Upper lobe of left lung (tissue), 6 donors: ENCODE data around the gene TENT5C. TPM values are rescaled to one million over a fixed set of nuclear protein-coding genes. Genes with fewer than 3 reads are reported as not detected.

Experiments used
- ATAC-seq, 2 donors: fragments of 200-7000 bp; cut with Tn5 transposase; one replicate each; pipeline ENCODE4 v1.9.1; 2022; ENCODE audit warnings: mild to moderate bottlenecking in 2 of 2, moderate library complexity in 2 of 2; ENCODE audit not compliant: low FRiP score in 2 of 2
- DNase-seq, 2 donors: peaks; one replicate each; pipeline ENCODE4 v3.0.0-alpha.2; 2019 to 2020
- H3K27ac ChIP-seq, 4 donors: fragments of 200-600 bp; sonication (generic); one replicate each; pipeline ENCODE4 v1.5.1; 2016 to 2019
- H3K27me3 ChIP-seq, 4 donors: fragments of 200-600 bp; sonication (generic); one replicate each; pipeline ENCODE4 v1.5.1; 2017 to 2019
- H3K36me3 ChIP-seq, 4 donors: fragments of 200-600 bp; sonication (generic); one replicate each; pipeline ENCODE4 v1.5.1; 2016 to 2019
- H3K4me1 ChIP-seq, 4 donors: fragments of 200-600 bp; sonication (generic); one replicate each; pipeline ENCODE4 v1.5.1; 2018 to 2019
- H3K4me3 ChIP-seq, 4 donors: fragments of 200-600 bp; sonication (generic); one replicate each; pipeline ENCODE4 v1.5.1; 2017 to 2019; ENCODE audit warnings: mild to moderate bottlenecking in 2 of 4, moderate library complexity in 1 of 4
- H3K9me3 ChIP-seq, 4 donors: fragments of 200-600 bp; sonication (generic); one replicate each; pipeline ENCODE4 v1.5.1; 2018 to 2019
- EP300 ChIP-seq, 4 donors: sonication (generic); formaldehyde crosslinking; IDR thresholded peaks; one replicate each; pipeline ENCODE4 v1.5.1; 2017; ENCODE audit warnings: antibody characterized with exemption in 4 of 4, control low read depth in 2 of 4
- POLR2A ChIP-seq, 4 donors: fragments of 450-650 bp; IDR thresholded peaks; one replicate each; pipeline ENCODE4 v1.5.1; 2016 to 2017; ENCODE audit warnings: antibody characterized with exemption in 4 of 4, mild to moderate bottlenecking in 2 of 4
- POLR2AphosphoS5 ChIP-seq, 2 donors: sonication (generic); formaldehyde crosslinking; IDR thresholded peaks; one replicate each; pipeline ENCODE4 v1.5.1; 2017; ENCODE audit warnings: antibody characterized with exemption in 2 of 2
- WGBS, 2 donors: methylation state at CpG; one replicate each; pipeline ENCODE4 v1.1.5; 2017 to 2018; 5-methylcytosine and 5-hydroxymethylcytosine counted together
- total RNA-seq, 6 donors: library from RNA; depleted of rRNA in 4 of 6; stranded (reverse); fragments of >200 nt in 4 of 6; gene quantifications; one replicate each; pipeline versions ENCODE4 v1.1.0 to v1.2.1, GENCODE V29; 2016 to 2021
- TF ChIP-seq, protein P1 (sequence below), 6 experiments: fragments of 450-650 bp in 4 of 6; fragments of 200-600 bp in 2 of 6; sonication (generic) in 2 of 6; IDR thresholded peaks; one replicate each; pipeline ENCODE4 v1.5.1; 2016 to 2019; ENCODE audit warnings: antibody characterized with exemption in 6 of 6
- donor health status: DM: no; HTN: no; CAD: no; lungs with moderate emphysema.
- donor health status: DM: no; HTN: yes; CAD: no; lungs with severe emphysema.

Gene TENT5C
- total RNA-seq, 6 donors from 2014 or later, result 8.1 to 37.8 (median 18.4) TPM

DNA sequence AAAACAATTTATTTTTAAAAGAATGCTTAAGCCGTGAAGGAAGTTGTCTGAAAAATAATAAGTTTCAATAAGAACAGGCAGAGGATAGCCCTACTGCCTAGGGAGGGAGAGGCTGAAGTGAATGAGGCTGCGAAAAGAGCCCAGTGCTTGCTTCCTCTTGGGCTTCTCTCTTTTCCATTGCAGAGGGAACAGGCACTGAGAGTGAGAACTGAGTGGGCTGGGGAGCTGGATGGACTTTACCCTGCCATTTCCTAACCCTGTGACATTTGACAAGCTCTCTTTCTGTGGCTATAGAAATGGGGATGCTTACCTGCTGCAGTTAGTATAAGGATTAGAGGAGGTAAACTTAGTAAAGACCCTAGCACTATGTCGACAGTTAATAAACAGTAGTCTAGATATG, 30.0 kb downstream of the TENT5C start:
- H3K27me3 ChIP-seq, result no peaks in the 10 kb centered on the region
- 90 to 92% methylated on average over 3 of the region's 3 CpGs for whole genome bisulfite sequencing, 2 donors
- no peaks in the 10 kb centered on the region for H3K9me3 ChIP-seq
- no peaks in the 10 kb centered on the region for H3K36me3 ChIP-seq
- TF ChIP-seq POLR2AphosphoS5 (IDR thresholded peaks at IDR 0.05), result no peak
- no peak for TF ChIP-seq POLR2A (IDR thresholded peaks at IDR 0.05)
- TF ChIP-seq, protein P1, sequence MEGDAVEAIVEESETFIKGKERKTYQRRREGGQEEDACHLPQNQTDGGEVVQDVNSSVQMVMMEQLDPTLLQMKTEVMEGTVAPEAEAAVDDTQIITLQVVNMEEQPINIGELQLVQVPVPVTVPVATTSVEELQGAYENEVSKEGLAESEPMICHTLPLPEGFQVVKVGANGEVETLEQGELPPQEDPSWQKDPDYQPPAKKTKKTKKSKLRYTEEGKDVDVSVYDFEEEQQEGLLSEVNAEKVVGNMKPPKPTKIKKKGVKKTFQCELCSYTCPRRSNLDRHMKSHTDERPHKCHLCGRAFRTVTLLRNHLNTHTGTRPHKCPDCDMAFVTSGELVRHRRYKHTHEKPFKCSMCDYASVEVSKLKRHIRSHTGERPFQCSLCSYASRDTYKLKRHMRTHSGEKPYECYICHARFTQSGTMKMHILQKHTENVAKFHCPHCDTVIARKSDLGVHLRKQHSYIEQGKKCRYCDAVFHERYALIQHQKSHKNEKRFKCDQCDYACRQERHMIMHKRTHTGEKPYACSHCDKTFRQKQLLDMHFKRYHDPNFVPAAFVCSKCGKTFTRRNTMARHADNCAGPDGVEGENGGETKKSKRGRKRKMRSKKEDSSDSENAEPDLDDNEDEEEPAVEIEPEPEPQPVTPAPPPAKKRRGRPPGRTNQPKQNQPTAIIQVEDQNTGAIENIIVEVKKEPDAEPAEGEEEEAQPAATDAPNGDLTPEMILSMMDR (IDR thresholded peaks at IDR 0.05), result no peak
- TF ChIP-seq EP300 (IDR thresholded peaks at IDR 0.05), result no peak
- DNase-seq (no peak), ATAC-seq (no peak)
- H3K27ac ChIP-seq, result no peak overlapping the region
- H3K4me3 ChIP-seq, result no peak overlapping the region
- H3K4me1 ChIP-seq, result peaks cover 0 to 20% (median 12%) of the 10 kb centered on the region in 4 donors

DNA sequence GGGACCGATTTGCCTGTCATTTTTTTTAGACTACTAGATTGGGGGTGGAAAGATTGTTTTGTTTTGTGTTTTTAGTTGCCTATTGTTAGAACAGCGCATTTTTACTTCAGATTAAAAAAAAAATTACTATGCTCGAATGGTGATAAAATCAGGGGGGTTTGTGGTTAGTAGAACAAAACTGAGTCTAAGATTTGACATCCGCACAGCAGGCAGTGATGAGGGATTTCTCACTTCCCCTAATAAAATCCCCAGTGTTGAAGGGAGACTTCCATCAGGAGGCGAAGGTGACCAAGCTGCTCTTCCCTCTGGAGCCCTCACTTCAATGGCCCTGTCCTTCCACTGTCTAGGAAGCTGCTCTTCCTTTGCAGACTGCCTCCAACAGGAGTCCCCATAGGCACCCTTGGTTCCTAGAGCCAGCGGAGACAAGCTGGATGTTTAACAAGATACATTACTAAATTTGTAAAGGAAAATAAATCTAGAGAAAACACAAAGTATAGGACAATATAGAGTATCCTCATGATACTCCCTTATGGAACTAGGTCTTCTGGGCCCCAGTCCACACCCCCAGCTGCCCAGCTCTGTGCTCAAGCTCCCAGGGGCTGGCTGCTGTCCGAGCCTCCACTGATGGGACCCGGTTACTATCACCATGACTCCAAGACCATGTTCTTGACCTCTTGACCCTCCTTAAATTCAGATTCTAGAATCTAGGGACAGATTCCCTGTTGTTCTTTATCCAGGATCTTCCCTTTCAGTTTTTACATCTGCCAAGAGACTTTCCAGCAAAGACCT, 31.0 kb downstream of the TENT5C start:
- Histone ChIP-seq H3K4me1 (peaks cover 0 to 18% (median 10%) of the 10 kb centered on the region in 4 donors), H3K9me3 (no peaks in the 10 kb centered on the region), H3K27me3 (no peaks in the 10 kb centered on the region), H3K4me3 (no peak overlapping the region), H3K36me3 (no peaks in the 10 kb centered on the region), H3K27ac (no peak overlapping the region)
- DNase-seq (no peak), ATAC-seq (no peak)
- 75 to 81% methylated on average over 8 of the region's 8 CpGs for WGBS, 2 donors
- no peak for TF ChIP-seq EP300 (IDR thresholded peaks at IDR 0.05)
- TF ChIP-seq POLR2A (IDR thresholded peaks at IDR 0.05), result no peak
- TF ChIP-seq POLR2AphosphoS5 (IDR thresholded peaks at IDR 0.05), result no peak
- TF ChIP-seq, protein P1 (IDR thresholded peaks at IDR 0.05), result no peak

DNA sequence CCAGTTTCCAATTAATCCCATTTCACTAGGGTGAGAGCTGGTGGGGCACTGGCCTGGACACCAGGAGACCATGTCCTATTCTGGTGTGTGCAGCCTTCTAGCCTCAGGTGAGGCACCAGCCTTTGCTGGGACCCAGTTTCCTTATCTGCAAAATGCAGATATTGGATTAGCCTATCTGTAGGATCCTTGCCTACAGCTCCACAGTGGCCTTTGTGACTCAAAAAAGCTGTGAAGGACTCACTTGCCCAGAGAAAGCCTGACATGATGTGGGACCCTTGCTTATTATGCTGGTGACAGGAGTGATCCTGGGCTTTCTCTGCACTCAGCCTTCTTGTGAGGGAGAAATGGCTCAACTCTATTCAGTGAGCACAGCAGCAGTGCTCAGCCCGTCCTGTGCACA, 32.3 kb downstream of the TENT5C start:
- Histone ChIP-seq H3K4me1 (peaks cover 0 to 9% (median 6%) of the 10 kb centered on the region in 4 donors), H3K36me3 (no peaks in the 10 kb centered on the region), H3K4me3 (no peak overlapping the region), H3K27ac (no peak overlapping the region), H3K27me3 (no peaks in the 10 kb centered on the region), H3K9me3 (no peaks in the 10 kb centered on the region)
- 0 to 50% methylated on average over 1 of the region's 1 CpG for WGBS, 2 donors
- no peak for DNase-seq
- no peak for ATAC-seq
- TF ChIP-seq EP300 (IDR thresholded peaks at IDR 0.05) (no peak), POLR2A (IDR thresholded peaks at IDR 0.05) (no peak), POLR2AphosphoS5 (IDR thresholded peaks at IDR 0.05) (no peak)
- TF ChIP-seq, protein P1 (IDR thresholded peaks at IDR 0.05), result no peak

DNA sequence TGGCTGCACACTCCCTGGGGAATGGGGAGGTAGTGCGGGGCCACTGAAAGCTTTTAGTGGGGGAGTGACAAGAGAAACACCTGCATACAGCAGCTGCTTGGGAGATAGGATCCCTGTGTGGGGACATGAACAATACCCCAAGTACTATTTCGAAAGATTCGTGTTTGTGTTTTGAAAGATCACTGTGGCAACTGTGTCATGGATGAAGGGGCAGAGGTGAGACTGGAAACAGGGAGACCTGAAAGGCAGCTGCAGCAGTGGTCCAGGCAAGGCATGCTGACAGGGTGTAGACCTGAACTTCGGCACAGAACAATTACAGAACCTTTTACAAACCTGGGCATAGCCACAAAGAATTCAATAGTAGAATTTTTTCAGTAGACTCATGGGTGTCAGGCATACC, 32.9 kb downstream of the TENT5C start:
- no peak overlapping the region for H3K27ac ChIP-seq
- DNase-seq (no peak), ATAC-seq (no peak)
- no peaks in the 10 kb centered on the region for H3K9me3 ChIP-seq
- TF ChIP-seq POLR2AphosphoS5 (IDR thresholded peaks at IDR 0.05) (no peak), POLR2A (IDR thresholded peaks at IDR 0.05) (no peak), EP300 (IDR thresholded peaks at IDR 0.05) (no peak)
- TF ChIP-seq, protein P1 (IDR thresholded peaks at IDR 0.05), result no peak
- H3K36me3 ChIP-seq, result no peaks in the 10 kb centered on the region
- no peak overlapping the region for H3K4me3 ChIP-seq
- no peaks in the 10 kb centered on the region for H3K27me3 ChIP-seq
- 81 to 84% methylated on average over 4 of the region's 4 CpGs for WGBS, 2 donors
- peaks cover 0 to 3% (median 1%) of the 10 kb centered on the region in 4 donors for H3K4me1 ChIP-seq

DNA sequence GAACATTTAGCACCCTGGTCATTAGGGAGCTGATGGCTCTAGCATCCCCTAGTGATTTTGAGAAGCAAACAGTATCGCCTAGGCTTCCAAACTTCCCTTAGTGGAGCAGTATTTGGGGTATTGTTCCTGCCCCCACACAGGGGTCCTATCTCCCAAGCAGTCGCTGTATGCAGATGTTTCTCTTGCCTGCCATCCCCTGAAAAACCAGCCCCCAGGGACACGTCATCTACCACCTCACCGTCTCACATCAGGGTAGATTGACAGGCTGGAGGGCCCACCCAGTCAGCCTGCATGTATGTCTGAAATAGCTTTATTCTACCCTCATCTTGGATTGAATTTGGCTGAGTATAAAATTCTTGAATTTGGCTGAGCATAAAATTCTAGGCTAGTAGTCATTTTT, 33.9 kb downstream of the TENT5C start:
- DNase-seq (no peak), ATAC-seq (no peak)
- Histone ChIP-seq H3K9me3 (no peaks in the 10 kb centered on the region), H3K4me3 (no peak overlapping the region), H3K27ac (no peak overlapping the region), H3K27me3 (no peaks in the 10 kb centered on the region), H3K4me1 (no peaks in the 10 kb centered on the region), H3K36me3 (no peaks in the 10 kb centered on the region)
- 83 to 93% methylated on average over 4 of the region's 4 CpGs for WGBS, 2 donors
- TF ChIP-seq, protein P1 (IDR thresholded peaks at IDR 0.05), result no peak
- TF ChIP-seq POLR2AphosphoS5 (IDR thresholded peaks at IDR 0.05) (no peak), POLR2A (IDR thresholded peaks at IDR 0.05) (no peak), EP300 (IDR thresholded peaks at IDR 0.05) (no peak)
